ENCODE data around the gene WDR70. TPM values are rescaled to one million over a fixed set of nuclear protein-coding genes. Genes with fewer than 3 reads are reported as not detected.
"Not testable (repeated sequence)": the region's sequence is repeated elsewhere in the genome, so short reads cannot be mapped to it uniquely, and the experiment has no call there.

The WDR70 gene
- total RNA-seq, 2 donors from 2014 or later: 39.0 to 44.0 TPM

DNA sequence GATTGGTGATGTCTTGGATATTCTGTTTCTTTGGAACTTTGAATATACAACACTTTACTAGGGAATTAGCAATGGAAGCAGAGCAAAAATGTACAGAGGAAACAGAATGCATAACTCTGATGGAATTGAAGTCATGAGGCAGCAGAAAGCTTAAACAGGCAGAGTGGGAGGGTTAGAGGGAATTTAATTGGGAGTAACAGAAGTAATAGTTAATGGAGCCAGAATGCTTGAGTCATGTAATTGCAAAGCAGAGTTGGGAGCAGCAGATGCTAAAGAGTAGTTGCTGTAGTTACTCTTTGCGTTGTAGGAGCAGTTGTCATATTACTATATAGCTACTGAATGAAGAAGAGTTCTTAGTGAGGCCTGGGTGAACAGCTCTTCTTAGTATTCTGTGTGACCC is 90.3 kb downstream of the WDR70 start:
- not testable (repeated sequence) for H3K27ac Mint-ChIP-seq; ATAC-seq (replicated peaks in 1 of 2); H3K9me3 Mint-ChIP-seq; H3K27me3 Mint-ChIP-seq (ENCODE audit: low read depth); DNase-seq; H3K4me1 Mint-ChIP-seq (ENCODE audit: low read depth); H3K4me3 Mint-ChIP-seq
- peaks cover 2 to 16% of the 10 kb centered on the region in 2 donors for H3K36me3 Mint-ChIP-seq (ENCODE audit: insufficient read depth in 2 of 2)

- no peak for DNase-seq
- Mint-ChIP-seq H3K9me3 (peaks cover 0 to 5% of the 10 kb centered on the region in 2 donors), H3K27ac (no peak overlapping the region), H3K36me3 (ENCODE audit: insufficient read depth in 2 of 2) (peaks cover 2 to 15% of the 10 kb centered on the region in 2 donors), H3K4me1 (ENCODE audit: low read depth) (no peaks in the 10 kb centered on the region), H3K27me3 (ENCODE audit: low read depth) (no peaks in the 10 kb centered on the region), H3K4me3 (no peak overlapping the region)
- no peak for ATAC-seq (replicated peaks in 1 of 2)
These were observed 92.6 kb downstream of the WDR70 start for GRCh38 chr5:37471666-37472197.

DNA sequence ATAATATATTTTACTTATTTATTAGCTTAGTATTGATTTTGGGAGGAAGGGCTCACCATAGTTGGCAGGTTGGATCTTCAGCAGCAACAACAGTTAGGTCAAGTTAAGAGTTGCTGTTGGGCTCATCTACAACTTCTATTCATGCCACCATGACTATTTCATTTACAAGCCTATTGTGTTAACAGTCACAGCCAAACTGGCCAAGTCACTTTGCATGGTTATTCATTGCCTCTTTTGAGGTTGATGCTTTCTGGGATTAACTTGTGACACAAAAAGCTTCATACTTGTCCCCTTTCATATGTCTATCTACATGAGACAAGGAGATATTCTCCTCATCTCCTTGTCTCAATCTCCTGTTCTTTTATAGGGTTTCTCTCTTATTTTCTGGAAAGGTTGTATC is 98.3 kb downstream of the WDR70 start:
- Mint-ChIP-seq H3K4me3 (no peak overlapping the region), H3K36me3 (ENCODE audit: insufficient read depth in 2 of 2) (peaks cover 20 to 35% of the 10 kb centered on the region in 2 donors), H3K27me3 (ENCODE audit: low read depth) (no peaks in the 10 kb centered on the region), H3K4me1 (ENCODE audit: low read depth) (no peaks in the 10 kb centered on the region), H3K27ac (peak overlapping the region; percentile 19), H3K9me3 (peaks cover 3 to 13% of the 10 kb centered on the region in 2 donors)
- DNase-seq: no peak
- no peak for ATAC-seq (replicated peaks in 1 of 2)

DNA sequence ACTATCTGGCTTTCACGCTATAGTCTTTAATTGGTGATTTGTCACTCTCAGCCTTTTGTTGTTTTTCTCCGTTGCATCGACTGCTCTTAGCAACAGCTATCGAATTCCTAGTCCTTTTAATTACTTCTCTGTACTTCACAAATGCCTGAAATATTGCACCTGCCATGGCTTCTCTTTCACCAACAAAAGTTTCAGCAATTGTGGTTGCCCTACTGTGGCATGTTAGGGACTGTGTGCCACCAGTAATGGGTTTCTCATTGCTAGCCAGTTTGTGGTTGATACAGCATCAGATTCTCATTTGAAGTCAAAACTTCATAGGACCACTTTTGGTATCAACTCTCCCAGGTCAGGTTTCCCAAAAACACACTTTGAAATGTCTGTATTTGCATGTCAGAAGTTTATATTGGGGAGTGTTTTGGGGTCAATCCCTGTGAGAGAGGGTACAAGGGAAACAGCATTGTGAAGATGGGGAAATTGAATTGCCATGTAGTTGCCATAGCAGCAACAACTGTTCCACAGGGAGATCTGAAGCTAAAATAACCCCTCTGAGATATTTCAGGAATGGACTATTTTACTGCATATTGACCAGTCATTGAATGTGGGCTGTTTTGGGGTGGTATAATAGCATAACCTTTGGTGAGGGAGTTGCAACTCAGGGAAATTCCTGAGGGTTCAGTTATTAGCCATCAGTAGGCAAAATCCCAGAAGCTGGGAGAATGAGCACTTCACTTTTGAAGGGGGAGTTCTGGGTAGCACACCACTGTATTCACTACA is 99.2 kb downstream of the WDR70 start:
- no peak for ATAC-seq (replicated peaks in 1 of 2)
- Mint-ChIP-seq H3K4me3 (no peak overlapping the region), H3K27ac (no peak overlapping the region), H3K9me3 (peaks cover 3 to 13% of the 10 kb centered on the region in 2 donors), H3K4me1 (ENCODE audit: low read depth) (no peaks in the 10 kb centered on the region), H3K27me3 (ENCODE audit: low read depth) (no peaks in the 10 kb centered on the region), H3K36me3 (ENCODE audit: insufficient read depth in 2 of 2) (peaks cover 21 to 39% of the 10 kb centered on the region in 2 donors)
- DNase-seq: no peak

DNA sequence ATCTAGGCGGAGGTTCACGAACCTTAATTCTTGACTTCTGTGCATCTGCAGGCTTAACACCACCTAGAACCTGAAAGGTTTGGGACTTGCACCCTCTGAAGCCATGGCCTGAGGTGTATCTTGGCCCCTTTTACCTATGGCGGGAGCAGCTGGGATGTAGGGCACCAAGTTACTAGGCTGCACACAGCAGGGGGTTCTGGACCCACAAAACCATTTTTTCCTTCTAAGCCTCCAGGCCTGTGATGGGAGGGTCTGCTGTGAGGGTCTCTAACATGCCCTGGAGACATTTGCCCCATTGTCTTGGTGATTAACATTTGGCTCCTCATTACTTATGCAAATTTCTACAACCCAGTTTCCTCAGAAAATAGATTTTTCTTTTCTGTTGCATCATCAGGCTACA is 102.3 kb downstream of the WDR70 start:
- H3K4me3 Mint-ChIP-seq; H3K27ac Mint-ChIP-seq; H3K27me3 Mint-ChIP-seq (ENCODE audit: low read depth); ATAC-seq (replicated peaks in 1 of 2); DNase-seq; H3K4me1 Mint-ChIP-seq (ENCODE audit: low read depth): not testable (repeated sequence)
- H3K36me3 Mint-ChIP-seq (ENCODE audit: insufficient read depth in 2 of 2): peaks cover 23 to 45% of the 10 kb centered on the region in 2 donors
- H3K9me3 Mint-ChIP-seq: peaks cover 3 to 13% of the 10 kb centered on the region in 2 donors

GRCh38 chr5:37490120-37490810 is 111.1 kb downstream of the WDR70 start:
- Mint-ChIP-seq H3K4me3 (no peak overlapping the region), H3K9me3 (peaks cover 0 to 7% of the 10 kb centered on the region in 2 donors), H3K27ac (no peak overlapping the region), H3K27me3 (ENCODE audit: low read depth) (no peaks in the 10 kb centered on the region), H3K4me1 (ENCODE audit: low read depth) (peaks cover 4% of the 10 kb centered on the region), H3K36me3 (ENCODE audit: insufficient read depth in 2 of 2) (peaks cover 6 to 23% of the 10 kb centered on the region in 2 donors)
- peak in 1 of 2 donors; percentile 5 for ATAC-seq (replicated peaks in 1 of 2)
- no peak for DNase-seq

GRCh38 chr5:37490931-37491330 is 111.8 kb downstream of the WDR70 start:
- Mint-ChIP-seq H3K4me3 (no peak overlapping the region), H3K4me1 (ENCODE audit: low read depth) (peaks cover 4% of the 10 kb centered on the region), H3K27me3 (ENCODE audit: low read depth) (no peaks in the 10 kb centered on the region), H3K36me3 (ENCODE audit: insufficient read depth in 2 of 2) (peaks cover 6 to 22% of the 10 kb centered on the region in 2 donors), H3K27ac (no peak overlapping the region), H3K9me3 (peaks cover 0 to 7% of the 10 kb centered on the region in 2 donors)
- no peak for ATAC-seq (replicated peaks in 1 of 2)
- DNase-seq: no peak

DNA sequence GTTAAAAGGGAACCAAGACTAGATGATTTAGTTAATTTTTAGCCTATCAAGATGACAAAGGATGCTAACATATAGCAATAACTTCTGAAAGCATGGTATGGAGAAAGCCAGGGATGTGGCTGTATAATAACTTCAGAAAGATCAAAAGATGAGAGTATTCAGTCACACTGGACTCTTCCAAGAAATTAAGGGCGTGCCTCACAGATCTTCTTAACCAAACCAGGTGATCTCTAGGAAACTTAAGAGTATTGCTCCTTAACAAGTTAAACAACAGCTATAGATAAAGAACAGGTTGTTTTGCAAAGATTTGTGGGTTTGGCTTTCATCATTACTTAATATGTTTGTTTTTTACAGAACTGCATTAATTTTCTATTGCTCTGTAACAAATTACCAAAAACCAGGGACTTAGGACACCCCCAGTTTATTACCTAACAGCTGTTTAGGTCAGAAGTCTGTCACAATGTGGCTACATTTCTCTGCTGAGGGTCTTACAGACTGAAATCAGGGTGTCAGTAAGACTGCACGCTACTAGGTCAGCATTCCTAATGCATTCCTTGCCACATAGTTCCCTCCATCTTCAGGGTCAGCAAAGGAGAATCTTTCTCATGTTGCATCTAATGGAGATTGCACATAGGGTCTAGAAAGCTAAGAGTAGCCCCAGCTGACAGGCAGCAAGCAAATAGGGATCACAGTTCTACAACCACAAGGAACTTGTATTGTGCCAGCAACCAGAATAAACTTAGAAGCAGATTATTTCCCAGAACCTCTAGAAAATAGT is 113.8 kb downstream of the WDR70 start:
- H3K36me3 Mint-ChIP-seq (ENCODE audit: insufficient read depth in 2 of 2): peaks cover 6 to 19% of the 10 kb centered on the region in 2 donors

GRCh38 chr5:37494756-37495155 is 115.6 kb downstream of the WDR70 start:
- Mint-ChIP-seq H3K4me3 (no peak overlapping the region), H3K9me3 (no peaks in the 10 kb centered on the region), H3K27me3 (ENCODE audit: low read depth) (no peaks in the 10 kb centered on the region), H3K4me1 (ENCODE audit: low read depth) (no peaks in the 10 kb centered on the region), H3K36me3 (ENCODE audit: insufficient read depth in 2 of 2) (peaks cover 2 to 24% of the 10 kb centered on the region in 2 donors), H3K27ac (no peak overlapping the region)
- DNase-seq (no peak), ATAC-seq (replicated peaks in 1 of 2) (no peak)

More for the DNA sequence above, 113.8 kb downstream of the WDR70 start:
- peaks cover 4% of the 10 kb centered on the region for H3K4me1 Mint-ChIP-seq (ENCODE audit: low read depth)
- H3K9me3 Mint-ChIP-seq: peaks cover 0 to 6% of the 10 kb centered on the region in 2 donors
- no peak overlapping the region for H3K4me3 Mint-ChIP-seq
- ATAC-seq (replicated peaks in 1 of 2) (no peak), DNase-seq (no peak)
- no peak overlapping the region for H3K27ac Mint-ChIP-seq
- H3K27me3 Mint-ChIP-seq (ENCODE audit: low read depth): no peaks in the 10 kb centered on the region

DNA sequence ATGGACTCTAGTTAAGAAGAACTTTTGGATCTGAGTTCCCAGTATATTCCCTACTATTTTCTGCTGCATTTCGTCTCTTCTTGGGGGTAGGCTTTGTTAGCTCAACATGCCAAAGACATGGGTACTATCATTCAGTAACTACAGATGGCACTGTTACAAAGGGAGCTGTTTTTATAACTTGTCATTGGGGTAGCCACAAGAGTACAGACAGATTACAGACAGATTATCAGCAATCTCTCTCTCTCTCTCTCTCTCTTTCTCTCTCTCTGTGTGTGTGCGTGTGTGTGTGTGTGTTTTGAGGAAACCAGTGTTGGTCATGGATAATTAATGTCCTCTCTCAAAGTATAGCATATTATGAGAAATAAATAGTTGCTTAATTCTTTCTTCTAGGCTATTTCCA is 116.1 kb downstream of the WDR70 start:
- Mint-ChIP-seq H3K4me1 (ENCODE audit: low read depth) (no peaks in the 10 kb centered on the region), H3K36me3 (ENCODE audit: insufficient read depth in 2 of 2) (peaks cover 2 to 24% of the 10 kb centered on the region in 2 donors), H3K4me3 (no peak overlapping the region), H3K27me3 (ENCODE audit: low read depth) (no peaks in the 10 kb centered on the region), H3K9me3 (no peaks in the 10 kb centered on the region), H3K27ac (no peak overlapping the region)
- ATAC-seq (replicated peaks in 1 of 2) (no peak), DNase-seq (no peak)

DNA sequence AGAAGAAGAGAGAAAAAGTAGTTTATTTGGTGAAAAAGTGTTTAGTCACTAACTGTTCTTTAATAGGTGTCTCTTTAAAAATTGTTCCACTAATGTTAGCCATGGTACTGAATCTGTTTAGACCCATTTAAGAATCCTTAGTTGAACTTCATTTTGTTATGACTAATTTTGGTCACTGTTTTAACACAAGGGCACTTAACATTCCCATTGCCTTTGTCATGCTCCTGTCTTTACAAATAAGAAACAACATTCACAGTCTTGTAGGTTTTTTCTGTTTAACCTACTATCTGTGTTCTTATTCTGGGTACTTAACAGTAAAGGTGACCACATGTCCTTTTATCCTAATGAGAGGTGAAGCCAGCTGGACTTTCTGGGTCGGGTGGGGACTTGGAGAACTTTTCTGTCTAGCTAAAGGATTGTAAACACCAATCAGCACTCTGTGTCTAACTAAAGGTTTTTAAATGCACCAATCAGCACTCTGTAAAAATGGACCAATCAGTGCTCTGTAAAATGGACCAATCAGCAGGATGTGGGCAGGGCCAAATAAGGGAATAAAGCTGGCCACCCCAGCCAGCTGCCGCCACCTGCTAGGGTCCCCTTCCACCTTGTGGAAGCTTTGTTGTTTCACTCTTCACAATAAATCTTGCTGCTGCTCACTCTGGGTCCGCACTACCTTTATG is 116.7 kb downstream of the WDR70 start:
- no peaks in the 10 kb centered on the region for H3K4me1 Mint-ChIP-seq (ENCODE audit: low read depth)
- DNase-seq (no peak), ATAC-seq (replicated peaks in 1 of 2) (no peak)
- H3K4me3 Mint-ChIP-seq: no peak overlapping the region
- no peaks in the 10 kb centered on the region for H3K27me3 Mint-ChIP-seq (ENCODE audit: low read depth)
- H3K36me3 Mint-ChIP-seq (ENCODE audit: insufficient read depth in 2 of 2): peaks cover 2 to 24% of the 10 kb centered on the region in 2 donors
- no peak overlapping the region for H3K27ac Mint-ChIP-seq
- H3K9me3 Mint-ChIP-seq: no peaks in the 10 kb centered on the region

GRCh38 chr5:37496902-37497445 is 117.9 kb downstream of the WDR70 start:
- H3K4me3 Mint-ChIP-seq: no peak overlapping the region
- H3K27me3 Mint-ChIP-seq (ENCODE audit: low read depth): no peaks in the 10 kb centered on the region
- H3K4me1 Mint-ChIP-seq (ENCODE audit: low read depth): no peaks in the 10 kb centered on the region
- H3K9me3 Mint-ChIP-seq: peaks cover 0 to 2% of the 10 kb centered on the region in 2 donors
- peaks cover 4 to 34% of the 10 kb centered on the region in 2 donors for H3K36me3 Mint-ChIP-seq (ENCODE audit: insufficient read depth in 2 of 2)
- ATAC-seq (replicated peaks in 1 of 2): no peak
- no peak overlapping the region for H3K27ac Mint-ChIP-seq
- no peak for DNase-seq
